ENCODE data around the gene MT1F. TPM values are rescaled to one million over a fixed set of nuclear protein-coding genes. Genes with fewer than 3 reads are reported as not detected.
"Not testable (repeated sequence)": the region's sequence is repeated elsewhere in the genome, so short reads cannot be mapped to it uniquely, and the experiment has no call there.

The MT1F gene
- 4.6 TPM for total RNA-seq

DNA sequence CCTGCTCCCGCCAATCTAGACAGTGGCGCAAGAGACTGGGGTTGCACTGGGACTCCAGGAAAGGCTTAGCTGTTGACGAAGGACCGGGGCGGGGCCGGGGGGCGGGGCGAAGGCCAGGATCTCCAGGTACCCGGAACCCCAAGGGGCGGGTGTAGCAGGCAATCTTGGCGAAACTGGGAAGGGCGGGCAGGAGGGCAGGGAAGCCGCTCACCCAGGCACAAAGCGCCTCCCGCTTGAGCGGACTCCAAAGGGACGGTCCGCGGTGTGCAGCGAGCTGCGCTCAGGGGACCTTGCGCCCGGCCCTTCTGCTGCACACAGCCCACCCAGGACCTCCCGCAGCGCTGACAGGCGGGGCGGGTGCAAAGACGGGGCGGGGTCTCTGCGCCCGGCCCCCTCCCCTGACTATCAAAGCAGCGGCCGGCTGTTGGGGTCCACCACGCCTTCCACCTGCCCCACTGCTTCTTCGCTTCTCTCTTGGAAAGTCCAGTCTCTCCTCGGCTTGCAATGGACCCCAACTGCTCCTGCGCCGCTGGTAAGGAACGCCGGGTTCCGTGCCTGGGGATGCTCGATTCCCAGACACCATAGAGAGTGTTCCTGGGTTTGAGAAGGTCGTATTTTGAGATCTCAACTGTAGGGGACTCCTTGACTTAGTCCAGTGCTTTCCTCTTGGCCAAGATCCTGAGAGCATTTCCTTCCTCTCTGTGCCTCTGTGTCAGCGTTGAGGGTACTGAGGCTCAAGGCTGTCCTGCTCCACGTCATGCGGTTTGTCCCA lies at the start of gene MT1F:
Gene MT1F (plus strand): TSS at position 405 of the 772 bp plus-strand sequence. CDS start 100 bp downstream, at position 505.
- DNase-seq (ENCODE audit: low read depth in 2 of 3, low spot score in 2 of 3) = peak in 2 of 3 donors; percentile 22 to 63

DNA sequence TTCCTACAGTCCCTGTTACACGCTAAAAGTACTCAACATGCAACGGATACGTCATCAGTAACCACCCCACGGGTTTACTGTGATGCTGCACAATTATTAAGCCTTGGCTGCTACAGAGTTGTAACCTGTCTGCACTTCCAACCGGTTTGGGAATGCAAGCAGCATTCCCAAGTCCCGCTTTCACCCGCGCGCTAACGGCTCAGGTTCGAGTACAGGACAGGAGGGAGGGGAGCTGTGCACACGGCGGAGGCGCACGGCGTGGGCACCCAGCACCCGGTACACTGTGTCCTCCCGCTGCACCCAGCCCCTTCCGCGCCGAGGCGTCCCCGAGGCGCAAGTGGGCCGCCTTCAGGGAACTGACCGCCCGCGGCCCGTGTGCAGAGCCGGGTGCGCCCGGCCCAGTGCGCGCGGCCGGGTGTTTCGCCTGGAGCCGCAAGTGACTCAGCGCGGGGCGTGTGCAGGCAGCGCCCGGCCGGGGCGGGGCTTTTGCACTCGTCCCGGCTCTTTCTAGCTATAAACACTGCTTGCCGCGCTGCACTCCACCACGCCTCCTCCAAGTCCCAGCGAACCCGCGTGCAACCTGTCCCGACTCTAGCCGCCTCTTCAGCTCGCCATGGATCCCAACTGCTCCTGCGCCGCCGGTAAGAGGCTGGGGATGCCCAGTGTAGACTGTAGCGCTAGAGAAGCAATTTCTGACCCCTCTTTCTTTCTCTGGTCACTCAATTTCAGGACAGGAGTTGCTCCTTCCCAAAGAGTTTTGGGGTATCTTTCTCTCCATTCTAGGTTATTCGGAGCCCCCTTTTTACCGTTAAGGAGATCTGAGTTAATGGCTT lies 49.5 kb upstream of the MT1F start, which contains the start of gene MT2A:
Gene MT2A (plus strand): TSS at position 542 of the 833 bp plus-strand sequence. CDS start 72 bp downstream, at position 614.
- DNase-seq (ENCODE audit: low read depth in 2 of 3, low spot score in 2 of 3) = peak; percentile 68 to 93 (median 87)

DNA sequence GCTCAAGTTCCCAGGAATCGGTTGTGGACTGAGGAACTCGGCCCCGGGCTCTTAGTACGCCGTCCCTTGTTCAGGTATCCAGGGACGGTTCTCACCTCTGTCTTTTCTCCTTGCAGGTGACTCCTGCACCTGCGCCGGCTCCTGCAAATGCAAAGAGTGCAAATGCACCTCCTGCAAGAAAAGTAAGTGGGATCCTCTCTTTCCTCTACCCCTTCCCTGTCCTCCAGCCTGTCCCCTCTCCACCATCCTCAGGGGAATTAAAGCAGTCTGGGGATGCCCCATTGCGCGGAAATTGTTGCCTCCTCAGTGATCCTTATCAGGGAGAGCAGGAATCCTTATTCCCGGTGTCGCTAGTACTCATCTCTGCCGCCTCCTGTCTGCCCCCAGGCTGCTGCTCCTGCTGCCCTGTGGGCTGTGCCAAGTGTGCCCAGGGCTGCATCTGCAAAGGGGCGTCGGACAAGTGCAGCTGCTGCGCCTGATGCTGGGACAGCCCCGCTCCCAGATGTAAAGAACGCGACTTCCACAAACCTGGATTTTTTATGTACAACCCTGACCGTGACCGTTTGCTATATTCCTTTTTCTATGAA lies 48.8 kb upstream of the MT1F start:
- no peak for DNase-seq (ENCODE audit: low read depth in 2 of 3, low spot score in 2 of 3)

DNA sequence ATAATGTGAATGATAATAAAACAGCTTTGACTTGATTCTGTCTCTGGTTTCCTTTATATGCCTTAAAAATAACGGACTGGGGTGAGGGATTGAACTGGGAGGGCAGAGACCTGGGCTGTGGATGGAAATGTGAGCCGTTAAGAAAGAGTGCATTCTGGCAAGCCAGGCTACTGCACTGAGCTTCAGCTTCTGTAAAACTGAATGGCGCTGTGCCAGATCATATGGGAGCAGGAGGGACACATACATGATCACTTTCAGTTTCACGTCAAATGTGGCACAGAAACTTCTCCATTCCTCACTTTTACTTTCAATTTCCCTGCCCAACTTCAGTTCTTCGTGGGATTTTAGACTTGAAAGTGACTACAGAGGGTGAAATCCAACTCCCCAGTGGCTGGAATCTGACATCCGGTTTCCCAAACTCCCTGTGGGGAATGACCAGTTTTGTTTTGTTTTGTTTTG lies 48.3 kb upstream of the MT1F start:
- peak; percentile 58 to 98 (median 95) for DNase-seq (ENCODE audit: low read depth in 2 of 3, low spot score in 2 of 3)

DNA sequence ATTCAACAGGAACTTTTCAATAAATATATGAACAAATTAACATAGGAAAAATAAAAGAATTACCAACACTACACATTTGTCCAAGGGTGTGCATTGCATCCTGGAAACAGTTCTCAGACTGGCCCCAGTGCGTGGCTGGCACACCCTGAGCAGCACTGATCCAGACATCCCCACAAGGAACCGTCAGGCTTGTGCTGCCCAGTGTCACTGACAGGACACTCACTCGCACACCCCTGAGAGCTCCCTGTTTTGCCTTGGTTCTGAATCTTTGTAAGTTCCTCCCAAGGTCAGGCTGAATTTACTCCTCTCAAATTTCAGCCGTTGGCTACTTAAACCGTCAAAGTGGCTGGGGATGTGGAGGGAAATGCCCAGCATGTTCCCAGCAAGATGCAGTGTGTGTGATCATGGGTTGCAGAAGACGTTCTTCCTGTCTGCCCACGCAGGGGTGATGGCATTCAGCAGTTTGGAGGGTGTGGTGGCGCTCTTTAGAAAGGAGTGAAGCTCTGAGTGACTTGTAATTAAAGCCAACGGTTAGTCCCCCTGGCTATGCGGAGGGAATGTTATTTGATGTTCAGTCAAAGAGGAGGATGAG lies 47.6 kb upstream of the MT1F start:
- peak in 1 of 3 donors; percentile 50 for DNase-seq (ENCODE audit: low read depth in 2 of 3, low spot score in 2 of 3)

DNA sequence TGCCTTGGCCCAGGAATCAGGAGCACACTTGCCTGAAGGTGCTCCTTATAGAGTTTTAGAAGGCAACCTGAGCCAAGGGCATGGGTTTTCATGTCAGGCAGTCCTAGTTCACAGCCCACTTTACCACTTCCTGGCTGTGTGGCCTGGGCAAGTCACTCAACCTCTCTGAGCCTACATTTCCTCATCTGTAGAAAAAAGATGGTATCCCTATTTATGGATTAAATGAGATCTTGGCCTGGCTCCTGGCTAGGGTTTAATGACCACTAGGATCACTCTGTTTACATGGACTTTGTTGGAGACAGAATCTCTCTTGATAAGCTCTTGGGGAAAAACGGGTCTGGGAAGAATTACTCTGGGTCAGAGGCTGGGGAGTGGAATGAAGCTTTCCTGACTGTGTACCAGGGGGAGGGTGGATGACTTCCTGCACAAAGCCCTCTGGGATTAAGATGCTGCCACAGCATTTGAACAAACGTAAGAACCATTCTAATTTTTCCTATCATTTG lies 47.1 kb upstream of the MT1F start:
- DNase-seq (ENCODE audit: low read depth in 2 of 3, low spot score in 2 of 3) = no peak

DNA sequence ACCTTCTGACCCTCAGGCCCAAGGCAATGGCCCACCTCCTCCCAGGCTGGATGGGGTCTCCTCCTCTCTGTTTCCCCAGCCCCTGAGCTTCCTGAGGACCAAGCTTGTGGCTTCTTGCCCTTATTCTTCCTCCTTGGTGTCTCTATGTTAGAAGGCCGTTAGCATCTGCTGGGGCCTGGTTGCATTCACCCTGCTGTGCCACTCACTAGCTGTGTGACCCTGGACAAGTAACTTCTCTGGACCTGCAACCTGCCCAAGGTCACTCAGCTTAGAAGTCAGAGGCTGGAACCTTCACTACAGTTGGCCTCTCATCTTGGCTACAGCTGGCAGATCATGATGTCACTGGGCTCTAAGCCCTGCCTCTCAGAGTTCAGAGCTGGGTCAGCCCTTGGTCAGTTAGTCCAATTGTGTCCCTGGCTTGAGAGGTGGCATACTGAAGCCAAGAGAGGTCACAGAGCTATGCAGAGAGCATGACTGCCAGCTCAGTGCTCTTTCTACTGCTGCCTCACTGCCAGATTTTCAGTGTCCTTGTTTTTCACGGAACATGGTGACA lies 46.4 kb upstream of the MT1F start:
- DNase-seq (ENCODE audit: low read depth in 2 of 3, low spot score in 2 of 3) = no peak

DNA sequence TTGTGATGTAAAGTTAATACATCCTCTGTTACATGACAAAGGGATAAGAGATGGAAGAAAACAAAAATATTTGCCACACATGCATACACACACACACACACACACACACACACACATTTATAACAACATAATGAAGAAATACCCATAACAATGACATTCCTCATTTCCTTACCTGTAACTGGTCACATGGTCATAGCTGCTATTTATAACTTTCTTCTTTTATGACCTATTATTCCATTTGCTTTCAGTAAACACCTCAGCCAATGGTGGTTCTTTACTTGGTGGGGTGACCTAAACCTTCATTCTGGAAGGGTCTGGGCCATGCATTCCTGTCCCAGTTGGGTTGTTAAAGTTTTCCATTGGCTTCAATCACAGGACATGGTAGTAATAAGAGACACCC lies 44.1 kb upstream of the MT1F start:
- DNase-seq (ENCODE audit: low read depth in 2 of 3, low spot score in 2 of 3) = no peak

DNA sequence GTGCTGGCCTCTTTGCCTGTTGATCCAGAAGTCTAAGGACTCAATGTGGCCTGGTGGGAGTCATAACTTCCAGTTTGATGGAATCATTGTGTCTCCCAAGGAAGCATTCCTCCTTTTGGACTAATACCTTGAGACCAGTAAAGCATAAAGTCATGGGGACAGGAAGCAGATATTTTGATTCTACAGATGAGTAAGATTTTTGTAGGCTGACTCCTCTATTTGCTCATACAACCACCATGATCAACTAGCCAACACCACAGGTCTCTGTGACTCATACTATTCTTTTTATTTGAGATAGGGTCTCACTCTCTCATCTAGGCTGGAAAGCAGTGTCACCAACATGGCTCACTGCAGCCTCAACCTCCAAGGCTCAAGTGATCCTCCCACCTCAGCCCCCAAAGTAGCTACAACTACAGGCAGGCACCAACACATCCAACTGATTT lies 43.2 kb upstream of the MT1F start:
- no peak for DNase-seq (ENCODE audit: low read depth in 2 of 3, low spot score in 2 of 3)

DNA sequence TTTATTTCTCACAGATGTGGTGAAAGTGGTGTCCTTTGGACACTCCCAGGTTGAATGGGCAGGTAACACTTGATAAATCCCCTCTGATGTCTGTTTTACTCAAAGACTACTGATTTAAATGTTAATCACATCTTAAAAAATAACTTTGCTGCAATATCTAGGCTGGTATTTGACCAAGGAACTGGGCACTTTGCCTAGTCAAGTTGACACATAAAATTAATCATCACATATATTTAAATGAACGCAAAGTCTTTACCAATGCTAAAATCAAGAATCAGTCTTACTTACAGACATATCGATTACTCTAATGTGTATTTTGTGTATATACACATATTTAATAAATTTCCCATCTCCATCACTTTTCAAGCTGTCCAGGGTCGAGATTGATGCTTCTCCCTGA lies 42.4 kb upstream of the MT1F start:
- DNase-seq (ENCODE audit: low read depth in 2 of 3, low spot score in 2 of 3) = no peak

DNA sequence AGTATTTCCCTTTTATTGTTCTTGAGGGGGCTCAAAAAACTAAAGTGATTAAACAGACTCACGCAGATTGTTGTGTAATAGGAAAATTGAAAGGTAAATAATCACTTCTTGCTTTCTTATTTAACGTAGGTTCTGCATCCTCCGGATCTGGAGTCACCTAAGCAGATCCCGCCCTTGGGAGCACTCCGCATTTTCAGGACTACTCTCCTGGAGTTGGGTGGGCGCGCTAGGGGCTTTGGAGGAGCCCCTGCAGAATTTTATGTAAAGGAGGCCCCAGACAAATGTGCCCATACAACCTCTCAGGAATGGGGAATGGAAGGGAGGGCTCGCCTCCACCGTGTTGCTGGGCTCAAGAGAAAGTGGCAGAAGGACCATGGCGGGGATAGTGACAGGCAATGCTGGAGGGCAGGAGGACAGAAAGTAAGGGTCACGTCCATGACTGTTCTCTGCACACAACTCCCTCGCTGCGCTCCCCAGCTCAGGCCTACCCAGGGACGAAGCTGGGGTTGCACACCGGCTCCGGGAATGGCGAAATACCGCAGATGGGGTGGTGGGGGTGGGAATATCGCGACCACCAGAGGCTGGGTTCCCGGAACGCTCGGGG lies 41.0 kb upstream of the MT1F start:
- no peak for DNase-seq (ENCODE audit: low read depth in 2 of 3, low spot score in 2 of 3)

DNA sequence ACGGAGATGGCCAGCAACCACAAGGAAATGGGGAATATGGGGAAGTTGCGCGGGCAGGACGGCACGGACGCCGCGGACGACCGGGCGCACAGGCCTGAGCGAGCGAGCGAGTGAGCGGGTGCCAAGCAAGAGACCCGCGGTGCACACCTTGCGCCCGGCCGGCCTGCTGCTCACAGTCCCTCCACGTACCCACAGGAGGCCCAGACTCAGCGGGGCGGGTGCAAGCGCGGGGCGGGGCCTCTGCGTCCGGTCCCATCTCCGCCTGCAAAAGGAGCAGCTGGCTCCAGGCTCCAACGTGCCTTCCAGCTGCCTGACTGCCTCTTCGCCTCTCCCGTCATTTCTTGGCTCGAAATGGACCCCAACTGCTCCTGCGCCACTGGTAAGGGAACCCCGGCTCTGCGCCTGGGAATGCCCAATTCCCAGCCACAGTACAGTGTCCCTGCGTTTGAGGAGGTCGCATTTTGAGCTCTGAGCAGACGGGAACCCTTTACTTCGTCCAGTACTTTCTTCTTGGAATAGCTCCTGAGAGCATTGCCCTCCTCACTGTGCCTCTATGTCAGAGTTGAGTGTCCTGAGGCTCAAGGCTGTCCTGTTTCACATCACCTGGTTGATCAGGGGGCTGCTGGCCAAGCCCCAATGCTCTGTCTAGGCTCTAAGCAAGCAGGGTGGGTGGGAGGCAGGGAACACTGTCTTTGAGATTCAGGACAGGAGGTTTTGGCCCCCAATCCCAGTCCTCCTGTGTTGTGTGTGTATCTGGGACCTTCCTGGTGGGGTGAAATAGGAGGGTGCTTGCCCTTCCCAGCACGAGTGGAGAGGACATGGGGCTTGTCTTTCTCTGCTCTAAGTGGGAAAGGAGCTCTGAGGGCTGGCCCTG lies 40.3 kb upstream of the MT1F start:
- no peak for DNase-seq (ENCODE audit: low read depth in 2 of 3, low spot score in 2 of 3)

DNA sequence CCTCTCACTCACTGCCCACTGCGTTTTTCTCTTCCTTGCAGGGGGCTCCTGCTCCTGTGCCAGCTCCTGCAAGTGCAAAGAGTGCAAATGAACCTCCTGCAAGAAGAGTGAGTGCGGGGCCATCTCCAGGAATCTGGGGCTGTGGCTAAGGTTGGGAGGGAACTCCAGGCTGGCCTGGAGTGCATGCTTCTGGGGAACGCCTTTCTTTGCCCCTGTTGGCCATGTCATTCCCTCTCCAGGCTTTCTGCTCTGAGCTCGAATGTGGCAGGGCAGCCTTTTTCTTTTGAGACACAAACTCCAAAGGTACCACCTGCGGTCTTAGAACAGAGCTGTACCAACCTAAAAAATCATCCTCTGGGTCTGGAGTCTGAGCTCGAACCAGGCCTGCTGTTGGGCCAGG lies 39.6 kb upstream of the MT1F start:
- no peak for DNase-seq (ENCODE audit: low read depth in 2 of 3, low spot score in 2 of 3)

DNA sequence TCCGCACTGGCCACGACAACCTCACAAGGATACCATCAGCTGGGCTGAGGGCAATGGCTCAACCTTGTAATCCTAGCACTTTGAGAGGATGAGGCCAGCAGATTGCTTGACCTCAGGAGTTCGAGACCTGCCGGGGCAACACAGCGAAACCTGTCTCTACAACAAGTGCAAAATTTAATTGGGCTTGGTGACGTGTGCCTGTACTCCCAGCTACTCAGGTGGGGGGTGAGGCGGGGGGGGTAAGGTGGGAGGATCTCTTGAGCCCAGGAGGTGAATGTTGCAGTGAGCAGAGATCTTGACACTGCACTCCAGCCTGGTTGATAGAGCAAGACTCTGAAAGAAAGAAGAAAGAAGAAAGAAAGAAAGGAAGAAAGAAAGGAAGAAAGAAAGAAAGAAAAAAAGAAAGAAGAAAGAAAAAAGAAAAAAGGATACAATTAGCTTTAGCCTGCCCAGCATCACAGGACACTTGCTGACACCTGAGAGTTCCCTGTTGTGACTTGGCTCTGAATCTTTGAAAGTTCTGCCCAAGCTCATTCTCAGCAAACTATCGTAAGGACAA lies 37.3 kb upstream of the MT1F start:
- no peak for DNase-seq (ENCODE audit: low read depth in 2 of 3, low spot score in 2 of 3)

DNA sequence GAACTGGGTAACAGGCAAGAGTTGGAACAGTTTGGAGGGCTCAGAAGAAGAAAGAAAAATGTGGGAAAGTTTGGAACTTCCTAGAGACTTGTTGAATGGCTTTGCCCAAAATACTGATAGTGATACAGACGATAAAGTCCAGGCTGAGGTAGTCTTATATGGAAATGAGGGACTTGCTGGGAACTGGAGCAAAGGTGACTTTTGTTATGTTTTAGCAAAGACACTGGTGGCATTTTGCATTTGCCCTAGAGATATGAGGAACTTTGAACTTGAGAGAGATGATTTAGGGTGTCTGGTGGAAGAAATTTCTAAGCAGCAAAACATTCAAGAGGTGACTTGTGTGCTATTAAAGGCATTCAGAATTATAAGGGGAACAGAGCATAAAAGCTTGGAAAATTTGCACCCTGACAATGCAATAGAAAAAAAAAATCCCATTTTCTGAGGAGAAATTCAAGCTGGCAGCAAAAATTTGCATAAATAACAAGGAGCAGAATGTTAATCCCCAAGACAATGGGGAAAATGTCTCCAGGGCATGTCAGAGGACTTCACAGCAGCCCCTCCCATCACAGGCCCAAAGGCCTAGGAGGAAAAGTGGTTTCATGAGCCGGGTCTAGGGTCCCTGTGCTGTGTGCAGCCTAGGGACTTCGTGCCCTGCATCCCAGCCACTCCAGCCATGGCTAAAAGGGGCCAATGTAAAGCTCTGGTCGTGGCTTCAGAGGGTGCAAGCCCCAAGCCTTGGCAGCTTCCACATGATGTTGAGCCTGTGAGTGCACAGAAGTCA lies 35.9 kb upstream of the MT1F start:
- not testable (repeated sequence) for DNase-seq (ENCODE audit: low read depth in 2 of 3, low spot score in 2 of 3)

DNA sequence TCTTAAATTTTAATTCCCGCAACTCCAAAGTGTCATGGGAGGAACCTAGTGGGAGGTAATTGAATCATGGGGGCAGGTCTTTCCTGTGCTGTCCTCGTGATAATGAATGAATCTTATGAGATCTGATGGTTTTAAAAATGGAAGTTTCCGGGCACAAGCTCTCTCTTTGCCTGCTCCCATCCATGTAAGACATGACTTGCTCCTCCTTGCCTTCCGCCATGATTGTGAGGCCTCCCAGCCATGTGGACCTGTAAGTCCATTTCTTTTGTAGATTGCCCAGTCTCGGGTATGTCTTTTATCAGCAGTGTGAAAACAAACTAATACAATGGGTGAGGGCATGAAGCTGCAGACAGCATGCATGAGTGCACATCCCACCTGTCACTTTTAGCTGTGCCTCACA lies 34.6 kb upstream of the MT1F start:
- not testable (repeated sequence) for DNase-seq (ENCODE audit: low read depth in 2 of 3, low spot score in 2 of 3)

DNA sequence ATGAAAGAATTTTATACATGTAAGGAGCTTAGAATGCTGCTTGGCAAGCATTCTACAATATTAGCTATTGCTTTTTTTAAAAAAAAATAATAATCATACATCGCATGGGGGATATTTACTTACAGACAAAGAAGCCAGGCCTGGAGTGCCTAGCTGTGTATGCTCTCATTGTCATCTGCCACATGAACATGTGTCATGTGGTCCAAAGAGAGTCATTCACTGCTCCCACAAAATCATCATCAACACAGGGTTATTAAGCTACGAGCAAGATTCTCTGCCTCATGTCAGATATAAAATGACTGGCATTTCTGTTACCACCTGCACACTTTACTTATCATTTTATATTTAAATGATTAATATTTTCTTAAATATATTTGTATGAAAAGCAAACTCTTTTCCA lies 34.1 kb upstream of the MT1F start:
- DNase-seq (ENCODE audit: low read depth in 2 of 3, low spot score in 2 of 3) = no peak
